Esophagus squamous epithelium (tissue), 4 donors: ENCODE results near the gene TTC36.

Source experiments
- POLR2A ChIP-seq, 4 donors: fragments of 450-650 bp; IDR thresholded peaks; one replicate each; pipeline ENCODE4 v1.6.1; 2017; ENCODE audit warnings: antibody characterized with exemption in 4 of 4, mild to moderate bottlenecking in 4 of 4, moderate library complexity in 3 of 4
- TF ChIP-seq, protein P1 (sequence below), 6 experiments: fragments of 450-650 bp in 4 of 6; fragments of 200-600 bp in 2 of 6; sonication (generic) in 2 of 6; IDR thresholded peaks; one replicate each; pipeline ENCODE4 v1.5.1; 2016 to 2019; ENCODE audit warnings: antibody characterized with exemption in 6 of 6, mild to moderate bottlenecking in 4 of 6, moderate library complexity in 4 of 6

DNA sequence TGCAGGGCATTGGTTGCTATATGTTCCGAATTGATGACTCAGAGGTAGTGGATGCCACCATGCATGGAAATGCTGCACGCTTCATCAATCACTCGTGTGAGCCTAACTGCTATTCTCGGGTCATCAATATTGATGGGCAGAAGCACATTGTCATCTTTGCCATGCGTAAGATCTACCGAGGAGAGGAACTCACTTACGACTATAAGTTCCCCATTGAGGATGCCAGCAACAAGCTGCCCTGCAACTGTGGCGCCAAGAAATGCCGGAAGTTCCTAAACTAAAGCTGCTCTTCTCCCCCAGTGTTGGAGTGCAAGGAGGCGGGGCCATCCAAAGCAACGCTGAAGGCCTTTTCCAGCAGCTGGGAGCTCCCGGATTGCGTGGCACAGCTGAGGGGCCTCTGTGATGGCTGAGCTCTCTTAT is 5.4 kb upstream of the TTC36 start:
- TF ChIP-seq, protein P1, sequence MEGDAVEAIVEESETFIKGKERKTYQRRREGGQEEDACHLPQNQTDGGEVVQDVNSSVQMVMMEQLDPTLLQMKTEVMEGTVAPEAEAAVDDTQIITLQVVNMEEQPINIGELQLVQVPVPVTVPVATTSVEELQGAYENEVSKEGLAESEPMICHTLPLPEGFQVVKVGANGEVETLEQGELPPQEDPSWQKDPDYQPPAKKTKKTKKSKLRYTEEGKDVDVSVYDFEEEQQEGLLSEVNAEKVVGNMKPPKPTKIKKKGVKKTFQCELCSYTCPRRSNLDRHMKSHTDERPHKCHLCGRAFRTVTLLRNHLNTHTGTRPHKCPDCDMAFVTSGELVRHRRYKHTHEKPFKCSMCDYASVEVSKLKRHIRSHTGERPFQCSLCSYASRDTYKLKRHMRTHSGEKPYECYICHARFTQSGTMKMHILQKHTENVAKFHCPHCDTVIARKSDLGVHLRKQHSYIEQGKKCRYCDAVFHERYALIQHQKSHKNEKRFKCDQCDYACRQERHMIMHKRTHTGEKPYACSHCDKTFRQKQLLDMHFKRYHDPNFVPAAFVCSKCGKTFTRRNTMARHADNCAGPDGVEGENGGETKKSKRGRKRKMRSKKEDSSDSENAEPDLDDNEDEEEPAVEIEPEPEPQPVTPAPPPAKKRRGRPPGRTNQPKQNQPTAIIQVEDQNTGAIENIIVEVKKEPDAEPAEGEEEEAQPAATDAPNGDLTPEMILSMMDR (IDR thresholded peaks at IDR 0.05) = no peak
- TF ChIP-seq POLR2A (IDR thresholded peaks at IDR 0.05) = no peak
